Transverse colon (tissue), 4 donors: Measurements from ENCODE around the gene CKMT2. TPM values are rescaled to one million over a fixed set of nuclear protein-coding genes. Genes with fewer than 3 reads are reported as not detected.

Source experiments
- DNase-seq: peaks from one replicate; pipeline ENCODE4 v3.0.0-alpha.2; 2019
- H3K27ac ChIP-seq, 4 donors: fragments of 200-600 bp; sonication (generic); 2 replicates each; pipeline ENCODE4 v1.5.1; 2016 to 2018; ENCODE audit warnings: inconsistent platforms in 4 of 4
- H3K27me3 ChIP-seq: fragments of 200-600 bp; sonication (generic); 2 replicates; pipeline ENCODE4 v1.5.1; 2017; ENCODE audit warnings: inconsistent platforms
- H3K36me3 ChIP-seq, 4 donors: fragments of 200-600 bp; sonication (generic); 2 replicates each; pipeline ENCODE4 v1.5.1; 2017 to 2019; ENCODE audit warnings: inconsistent platforms in 4 of 4
- H3K4me1 ChIP-seq, 4 donors: fragments of 200-600 bp; sonication (generic); 2 replicates each; pipeline ENCODE4 v1.5.1; 2017 to 2020; ENCODE audit warnings: inconsistent platforms in 4 of 4
- H3K4me3 ChIP-seq, 4 donors: fragments of 200-600 bp; sonication (generic); 1 replicate in 1 of 4; 2 replicates in 3 of 4; pipeline versions ENCODE4 v1.5.1 to v1.6.1; 2017 to 2019; ENCODE audit warnings: inconsistent platforms in 4 of 4
- H3K9me3 ChIP-seq, 2 donors: fragments of 200-600 bp; sonication (generic); 2 replicates each; pipeline ENCODE4 v1.5.1; 2017 to 2019; ENCODE audit warnings: inconsistent platforms in 2 of 2
- EP300 ChIP-seq: sonication (generic); formaldehyde crosslinking; IDR thresholded peaks from one replicate; pipeline ENCODE4 v1.6.1; 2017; ENCODE audit warnings: antibody characterized with exemption, low read depth
- POLR2A ChIP-seq: fragments of 450-650 bp; IDR thresholded peaks from one replicate; pipeline ENCODE4 v1.6.1; 2016; ENCODE audit warnings: antibody characterized with exemption, mild to moderate bottlenecking, moderate library complexity
- POLR2AphosphoS5 ChIP-seq, 3 donors: sonication (generic); formaldehyde crosslinking; IDR thresholded peaks; one replicate each; pipeline ENCODE4 v1.6.1; 2016; ENCODE audit warnings: antibody characterized with exemption in 3 of 3
- WGBS, 2 donors: methylation state at CpG; one replicate each; pipeline ENCODE4 v1.1.5; 2018; ENCODE audit warnings: low coverage in 1 of 2; 5-methylcytosine and 5-hydroxymethylcytosine counted together
- in situ Hi-C, 4 donors: fragments of 200-750 bp; cut with MboI; loops; one replicate each; pipeline versions ENCODE4 v1.15.0 to v1.15.1; 2017; ENCODE audit warnings: low sequenced_read_pairs in 3 of 4, low pct_ligation_motif_present in 1 of 4, low pct_unique_long_range_greater_than_20kb in 1 of 4
- intact Hi-C: fragments of 100-400 bp; cut with DNase I; formaldehyde crosslinking; loops from one replicate; pipeline ENCODE4 v1.15.1; 2023; ENCODE audit warnings: low total_unique reads
- small RNA-seq, 4 donors: library from RNA; depleted of rRNA; stranded (forward); fragments of <200 nt; gene quantifications; one replicate each; pipeline ENCODE3, GENCODE V24; 2016
- total RNA-seq, 4 donors: library from RNA; depleted of rRNA; stranded (reverse); fragments of >200 nt; gene quantifications; one replicate each; pipeline ENCODE4 v1.1.0, GENCODE V29; 2016
- TF ChIP-seq, protein P1 (sequence below), 5 experiments: fragments of 200-600 bp in 3 of 5; fragments of 450-650 bp in 2 of 5; sonication (generic) in 3 of 5; IDR thresholded peaks; 1 replicate in 2 of 5; 2 replicates in 3 of 5; pipeline ENCODE4 v1.5.1; 2016 to 2017; ENCODE audit warnings: antibody characterized with exemption in 5 of 5, inconsistent platforms in 3 of 5, mild to moderate bottlenecking in 2 of 5, moderate library complexity in 1 of 5

Gene CKMT2
- total RNA-seq, 4 donors from 2014 or later, result 0.79 to 17.1 (median 5.1) TPM

DNA sequence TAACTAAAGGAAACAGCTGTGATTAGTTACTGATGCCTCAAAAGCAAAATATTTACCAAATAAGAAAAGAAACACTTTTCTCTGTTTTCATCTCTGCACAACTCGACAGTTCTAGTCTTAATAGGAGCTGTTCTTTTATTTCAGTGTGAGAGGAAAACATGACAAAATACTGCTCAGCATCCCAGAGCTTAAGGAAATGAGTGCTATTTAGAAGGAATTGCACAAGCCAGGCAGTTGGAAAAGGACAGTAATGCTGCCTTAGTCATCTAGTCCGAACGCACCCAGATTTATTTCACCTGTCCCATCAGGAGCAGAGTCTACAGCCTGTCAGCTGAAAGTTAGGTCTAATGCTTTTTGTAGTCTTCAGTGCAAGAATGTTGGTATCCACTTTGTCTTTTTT, 80.6 kb downstream of the CKMT2 start:
- Histone ChIP-seq H3K4me3 (no peak overlapping the region), H3K27me3 (no peaks in the 10 kb centered on the region), H3K36me3 (peaks cover 0 to 37% (median 5%) of the 10 kb centered on the region in 4 donors), H3K27ac (no peak overlapping the region), H3K9me3 (no peaks in the 10 kb centered on the region), H3K4me1 (no peaks in the 10 kb centered on the region)
- intact Hi-C loops (no loop called here), in situ Hi-C loops (no loop called here)
- TF ChIP-seq POLR2AphosphoS5 (IDR thresholded peaks at IDR 0.05) (no peak), EP300 (no peak), POLR2A (no peak)
- TF ChIP-seq, protein P1, sequence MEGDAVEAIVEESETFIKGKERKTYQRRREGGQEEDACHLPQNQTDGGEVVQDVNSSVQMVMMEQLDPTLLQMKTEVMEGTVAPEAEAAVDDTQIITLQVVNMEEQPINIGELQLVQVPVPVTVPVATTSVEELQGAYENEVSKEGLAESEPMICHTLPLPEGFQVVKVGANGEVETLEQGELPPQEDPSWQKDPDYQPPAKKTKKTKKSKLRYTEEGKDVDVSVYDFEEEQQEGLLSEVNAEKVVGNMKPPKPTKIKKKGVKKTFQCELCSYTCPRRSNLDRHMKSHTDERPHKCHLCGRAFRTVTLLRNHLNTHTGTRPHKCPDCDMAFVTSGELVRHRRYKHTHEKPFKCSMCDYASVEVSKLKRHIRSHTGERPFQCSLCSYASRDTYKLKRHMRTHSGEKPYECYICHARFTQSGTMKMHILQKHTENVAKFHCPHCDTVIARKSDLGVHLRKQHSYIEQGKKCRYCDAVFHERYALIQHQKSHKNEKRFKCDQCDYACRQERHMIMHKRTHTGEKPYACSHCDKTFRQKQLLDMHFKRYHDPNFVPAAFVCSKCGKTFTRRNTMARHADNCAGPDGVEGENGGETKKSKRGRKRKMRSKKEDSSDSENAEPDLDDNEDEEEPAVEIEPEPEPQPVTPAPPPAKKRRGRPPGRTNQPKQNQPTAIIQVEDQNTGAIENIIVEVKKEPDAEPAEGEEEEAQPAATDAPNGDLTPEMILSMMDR (IDR thresholded peaks at IDR 0.05), result no peak
- no peak for DNase-seq
- WGBS, 2 donors, result 71 to 89% methylated on average over 1 to 3 of the region's 3 CpGs

- in situ Hi-C loops (no loop called here), intact Hi-C loops (no loop called here)
- Histone ChIP-seq H3K4me3 (no peak overlapping the region), H3K27ac (no peak overlapping the region), H3K27me3 (no peaks in the 10 kb centered on the region), H3K4me1 (no peaks in the 10 kb centered on the region), H3K9me3 (no peaks in the 10 kb centered on the region), H3K36me3 (peaks cover 0 to 34% (median 3%) of the 10 kb centered on the region in 4 donors)
- TF ChIP-seq POLR2AphosphoS5 (IDR thresholded peaks at IDR 0.05) (no peak), POLR2A (no peak), EP300 (no peak)
- TF ChIP-seq, protein P1 (IDR thresholded peaks at IDR 0.05), result no peak
- no peak for DNase-seq
- 87 to 96% methylated on average over 3 of the region's 3 CpGs for WGBS, 2 donors
Measured at GRCh38 chr5:81314581-81314980, 81.5 kb downstream of the CKMT2 start.

DNA sequence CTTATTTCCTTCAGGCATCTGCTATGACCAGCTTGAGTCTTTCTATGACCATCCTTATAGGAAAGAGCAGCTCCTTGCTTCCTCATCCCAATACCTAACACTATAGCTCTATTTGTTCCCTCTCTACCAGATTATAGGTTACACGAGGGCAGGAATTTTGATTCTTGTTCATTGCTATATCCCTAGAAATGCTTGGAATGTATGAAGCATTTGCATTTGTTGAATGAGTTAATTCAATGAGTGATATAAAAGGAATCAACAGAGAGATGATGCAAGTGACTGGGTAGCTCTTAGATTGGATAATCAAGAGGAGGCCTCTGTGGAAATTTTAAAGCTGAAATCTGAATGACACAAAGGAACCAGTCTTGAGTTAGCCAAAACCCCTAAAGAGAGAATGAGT, 82.2 kb downstream of the CKMT2 start:
- TF ChIP-seq EP300, result no peak
- TF ChIP-seq, protein P1 (IDR thresholded peaks at IDR 0.05), result no peak
- no peak for TF ChIP-seq POLR2AphosphoS5 (IDR thresholded peaks at IDR 0.05)
- no peak for TF ChIP-seq POLR2A
- intact Hi-C loops (no loop called here), in situ Hi-C loops (no loop called here)
- DNase-seq, result no peak
- peaks cover 0 to 31% (median 3%) of the 10 kb centered on the region in 4 donors for H3K36me3 ChIP-seq
- no peaks in the 10 kb centered on the region for H3K9me3 ChIP-seq
- no peak overlapping the region for H3K27ac ChIP-seq
- no peaks in the 10 kb centered on the region for H3K27me3 ChIP-seq
- H3K4me1 ChIP-seq, result no peaks in the 10 kb centered on the region
- H3K4me3 ChIP-seq, result no peak overlapping the region
- 68 to 89% methylated on average over 1 of the region's 1 CpG for WGBS, 2 donors

- in situ Hi-C loops, result no loop called here
- 82 to 85% methylated on average over 4 of the region's 4 CpGs for WGBS, 2 donors
- intact Hi-C loops, result no loop called here
- TF ChIP-seq EP300, result no peak
- TF ChIP-seq POLR2A, result no peak
- TF ChIP-seq, protein P1 (IDR thresholded peaks at IDR 0.05), result no peak
- no peak for TF ChIP-seq POLR2AphosphoS5 (IDR thresholded peaks at IDR 0.05)
- H3K4me3 ChIP-seq, result no peak overlapping the region
- H3K36me3 ChIP-seq, result peaks cover 0 to 27% (median 3%) of the 10 kb centered on the region in 4 donors
- no peak overlapping the region for H3K27ac ChIP-seq
- no peaks in the 10 kb centered on the region for H3K27me3 ChIP-seq
- no peaks in the 10 kb centered on the region for H3K9me3 ChIP-seq
- no peak for DNase-seq
- no peaks in the 10 kb centered on the region for H3K4me1 ChIP-seq
Measured at GRCh38 chr5:81315830-81316229, 82.7 kb downstream of the CKMT2 start.

Small RNA genes lying within 50 kb of the gene (small RNA-seq; reads per million reads assigned to genes)
- 0 reads per million in 4 donors for gene AC026436.1

Other genes with a start within 250 kb of the CKMT2 start
- gene ZCCHC9, start 68.3 kb downstream of the CKMT2 start, total RNA-seq, result 10 to 100 TPM in 3 of 4 donors, 1 to 10 TPM in 1; 9.7 to 30.3 (median 17.0) TPM
- not detected for gene ACOT12, start 160.8 kb downstream of the CKMT2 start, total RNA-seq